ENCODE data around the gene CD302.
"Not testable (repeated sequence)": the region's sequence is repeated elsewhere in the genome, so short reads cannot be mapped to it uniquely, and the experiment has no call there.

The CD302 gene

DNA sequence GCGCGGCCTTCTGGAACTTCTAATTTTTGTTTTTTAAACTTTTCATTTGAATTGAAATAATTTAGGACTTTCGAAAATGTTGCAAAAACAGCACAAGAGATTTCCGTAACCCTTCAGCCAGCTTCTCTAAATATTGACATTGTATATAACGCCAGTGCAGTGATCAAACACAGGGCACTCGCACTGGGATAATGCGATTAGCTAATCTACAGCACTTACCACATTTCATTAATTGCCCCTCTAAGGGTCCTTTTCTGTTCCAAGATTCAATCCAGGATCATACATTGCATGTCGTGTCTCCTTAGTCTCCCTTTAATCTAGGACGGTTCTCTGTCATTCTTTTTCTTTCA lies 343 bp upstream of the CD302 start:
- in situ Hi-C loops (cut with HindIII; ENCODE audit: low pct_ligation_motif_present, low pct_unique_long_range_greater_than_20kb, low sequenced_read_pairs): no loop called here
- DNase-seq: no peak

DNA sequence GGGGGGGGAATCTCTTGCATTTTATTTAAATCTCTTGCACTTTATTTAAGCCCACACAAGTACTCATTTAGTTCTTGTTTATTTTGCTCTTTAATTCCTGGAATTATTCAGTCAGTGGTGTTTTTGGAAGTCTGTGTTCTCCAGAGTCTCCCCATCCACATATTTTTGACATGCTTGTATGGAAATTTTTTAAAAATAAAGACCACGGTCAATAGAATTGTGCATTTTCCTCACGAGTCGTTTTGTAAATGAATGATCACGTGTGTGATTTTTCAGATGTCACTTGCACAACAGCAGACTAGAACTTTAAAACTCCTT lies 824 bp downstream of the CD302 start:
- in situ Hi-C loops (cut with HindIII; ENCODE audit: low pct_ligation_motif_present, low pct_unique_long_range_greater_than_20kb, low sequenced_read_pairs): no loop called here
- DNase-seq: no peak

DNA sequence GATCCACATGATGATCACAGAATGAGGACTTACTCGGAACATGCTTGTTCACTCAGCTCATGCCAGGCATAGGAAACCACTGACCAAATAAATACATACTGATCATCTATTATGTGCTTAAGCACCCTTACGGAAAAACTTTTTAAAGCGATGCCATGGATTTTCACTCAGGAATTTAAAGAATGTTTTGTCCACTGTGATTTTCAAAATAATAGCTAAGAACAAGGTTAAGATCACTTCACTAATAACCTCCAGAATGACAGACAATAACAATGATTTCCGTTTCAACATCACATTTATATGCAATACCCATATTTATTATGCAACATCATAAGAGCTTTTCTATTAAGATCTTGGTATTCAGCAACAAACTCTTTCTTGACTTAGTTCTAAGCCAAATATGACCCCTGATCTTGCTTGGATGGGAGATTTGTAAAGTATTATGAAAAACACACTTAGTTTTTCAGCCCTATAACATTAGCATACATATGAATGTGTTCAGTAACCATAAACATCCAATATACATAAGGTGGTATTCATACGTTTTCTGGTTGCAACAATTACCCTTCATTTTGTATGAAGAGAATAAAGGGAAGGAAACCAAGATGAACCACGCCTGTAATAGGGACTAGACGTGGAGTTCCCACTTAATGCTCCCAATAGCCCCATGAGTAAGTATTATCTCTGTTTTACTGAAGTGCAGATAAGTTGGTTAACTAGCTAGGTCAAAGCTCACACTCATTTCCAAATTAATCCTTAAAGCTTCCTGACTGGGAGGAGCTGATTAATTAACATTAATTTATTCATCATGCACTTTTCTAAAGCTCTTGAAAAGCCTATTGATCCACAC lies 1.9 kb downstream of the CD302 start:
- in situ Hi-C loops (cut with HindIII; ENCODE audit: low pct_ligation_motif_present, low pct_unique_long_range_greater_than_20kb, low sequenced_read_pairs): no loop called here
- DNase-seq: no peak

DNA sequence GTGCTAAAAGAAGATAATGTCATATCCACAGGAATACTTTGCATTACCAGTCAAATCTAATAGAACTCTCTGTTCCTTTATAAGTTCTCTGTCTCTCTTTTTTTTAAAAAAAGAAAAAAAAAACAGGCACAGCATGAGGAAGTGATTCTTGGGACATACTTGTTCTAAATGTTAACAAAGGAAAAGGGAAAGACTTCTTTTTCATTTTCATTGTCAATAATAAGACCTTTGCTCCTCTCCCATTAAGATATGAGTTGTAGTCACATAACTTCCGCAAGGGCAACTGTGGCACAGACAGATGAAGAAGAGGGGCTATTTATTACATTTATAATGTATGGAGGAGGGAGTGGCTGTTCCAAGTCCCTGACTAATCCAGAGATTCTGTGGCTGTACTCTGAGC lies 4.7 kb downstream of the CD302 start:
- in situ Hi-C loops (cut with HindIII; ENCODE audit: low pct_ligation_motif_present, low pct_unique_long_range_greater_than_20kb, low sequenced_read_pairs): no loop called here
- DNase-seq: no peak

DNA sequence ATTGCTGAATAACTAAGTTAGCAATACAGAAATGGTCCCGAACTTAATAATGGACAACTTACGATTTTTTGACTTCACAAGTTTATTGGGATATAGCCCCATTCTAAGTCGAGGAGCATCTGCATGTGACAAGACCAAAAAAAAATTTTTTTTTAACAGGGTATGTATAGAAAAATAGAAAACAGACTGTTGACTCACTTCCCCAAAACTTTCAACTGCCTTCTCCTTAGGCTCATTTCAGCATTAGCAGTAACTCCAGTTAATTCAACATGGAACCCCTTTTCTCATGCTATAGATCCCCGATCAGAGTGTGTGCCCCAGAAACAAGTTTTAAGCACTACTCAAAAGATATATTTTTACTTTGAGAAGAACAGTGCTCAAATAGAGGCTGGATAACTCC lies 5.4 kb downstream of the CD302 start:
- in situ Hi-C loops (cut with HindIII; ENCODE audit: low pct_ligation_motif_present, low pct_unique_long_range_greater_than_20kb, low sequenced_read_pairs): no loop called here
- no peak for DNase-seq

DNA sequence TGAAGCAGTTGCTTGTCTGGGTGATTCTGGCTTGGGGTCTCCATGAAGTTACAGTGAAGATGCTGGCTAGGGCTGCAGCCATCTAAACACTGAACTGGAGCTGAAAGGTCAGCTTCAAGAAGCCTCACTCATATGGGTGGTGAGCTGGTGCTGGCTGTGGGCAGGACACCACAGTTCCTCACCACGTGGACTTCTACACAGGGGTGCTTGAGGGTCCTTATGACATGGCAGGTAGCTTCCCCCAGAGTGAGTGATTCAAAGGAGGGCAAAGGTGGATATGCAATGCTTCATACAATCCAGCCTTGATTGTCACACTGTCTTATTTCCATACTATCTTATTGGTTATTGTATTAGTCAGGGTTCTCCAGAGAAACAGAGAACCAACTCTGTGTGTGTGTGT lies 6.0 kb downstream of the CD302 start:
- in situ Hi-C loops (cut with HindIII; ENCODE audit: low pct_ligation_motif_present, low pct_unique_long_range_greater_than_20kb, low sequenced_read_pairs): no loop called here
- no peak for DNase-seq

DNA sequence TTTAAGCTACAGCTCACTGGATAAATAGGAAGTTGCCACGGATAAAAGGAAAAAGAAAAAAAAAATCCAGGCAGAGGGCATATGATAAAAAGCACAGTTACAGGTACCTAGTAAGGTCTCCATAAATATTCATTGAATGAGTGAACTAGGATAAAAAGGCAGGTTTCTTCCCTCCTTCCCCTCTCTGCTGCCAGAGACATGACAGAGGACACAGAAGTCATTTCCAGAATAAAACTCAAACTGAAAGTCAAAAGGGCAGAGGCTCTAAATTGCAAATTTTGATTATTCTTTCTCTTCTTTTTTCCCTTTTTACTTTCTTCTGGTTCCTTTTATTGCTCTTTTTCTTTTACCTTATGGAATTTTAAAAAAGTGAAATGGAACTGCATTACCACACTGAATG lies 7.7 kb downstream of the CD302 start:
- in situ Hi-C loops (cut with HindIII; ENCODE audit: low pct_ligation_motif_present, low pct_unique_long_range_greater_than_20kb, low sequenced_read_pairs): no loop called here
- no peak for DNase-seq

DNA sequence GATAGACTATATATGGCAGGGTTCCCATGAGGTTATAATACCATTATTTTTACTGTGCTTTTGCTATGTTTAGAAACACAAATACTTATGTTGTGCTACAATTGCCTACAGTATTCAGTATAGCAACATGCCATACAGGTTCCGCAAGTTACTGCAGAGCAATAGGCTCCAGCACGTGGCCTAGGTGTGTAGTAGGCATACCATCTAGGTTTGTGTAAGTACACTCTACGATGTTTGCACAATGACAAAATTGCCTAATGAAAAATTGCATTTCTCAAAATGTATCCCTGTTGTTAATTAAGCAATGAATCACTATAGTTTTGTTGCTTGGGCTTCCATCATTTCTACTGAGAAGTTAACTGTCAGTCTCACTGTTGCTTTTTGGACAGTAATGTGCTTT lies 9.8 kb downstream of the CD302 start:
- no peak for DNase-seq
- in situ Hi-C loops (cut with HindIII; ENCODE audit: low pct_ligation_motif_present, low pct_unique_long_range_greater_than_20kb, low sequenced_read_pairs): no loop called here

DNA sequence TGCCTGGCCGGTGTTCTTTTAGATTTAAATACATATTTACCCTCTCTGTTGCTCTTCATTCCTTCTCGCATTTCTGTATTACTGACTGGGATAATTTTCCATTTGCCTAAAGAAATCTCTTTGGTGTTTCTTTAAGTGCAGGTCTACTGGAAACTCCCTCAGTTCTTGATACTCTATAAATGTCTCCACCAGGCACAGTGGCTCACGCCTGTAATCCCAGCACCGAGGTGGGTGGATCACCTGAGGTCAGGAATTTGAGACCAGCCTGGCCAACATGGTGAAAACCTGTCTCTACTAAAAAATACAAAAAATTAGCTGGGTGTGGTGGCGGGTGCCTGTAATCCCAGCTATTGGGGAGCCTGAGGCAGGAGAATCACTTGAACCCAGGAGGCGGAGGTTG lies 10.4 kb downstream of the CD302 start:
- DNase-seq; in situ Hi-C loops (cut with HindIII; ENCODE audit: low pct_ligation_motif_present, low pct_unique_long_range_greater_than_20kb, low sequenced_read_pairs): not testable (repeated sequence)

DNA sequence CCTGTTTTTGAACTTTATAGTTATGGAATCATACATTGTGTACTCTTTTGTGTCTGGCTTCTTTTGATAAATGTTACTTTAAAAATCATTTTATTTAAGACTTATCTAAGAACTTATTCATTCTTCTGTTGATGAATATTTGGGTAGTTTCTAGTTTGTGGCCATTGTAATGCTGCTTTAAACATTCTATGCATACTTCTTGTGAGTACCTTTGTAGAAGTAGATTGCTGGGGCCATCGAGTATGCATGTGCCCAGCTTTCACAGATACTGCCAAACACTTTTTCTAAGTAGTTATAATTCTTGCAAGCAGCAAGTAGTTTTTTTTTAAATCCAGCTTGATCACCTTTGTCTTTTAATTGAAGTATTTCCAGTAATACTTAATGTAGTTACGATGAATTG lies 11.1 kb downstream of the CD302 start:
- no peak for DNase-seq
- in situ Hi-C loops (cut with HindIII; ENCODE audit: low pct_ligation_motif_present, low pct_unique_long_range_greater_than_20kb, low sequenced_read_pairs): no loop called here

DNA sequence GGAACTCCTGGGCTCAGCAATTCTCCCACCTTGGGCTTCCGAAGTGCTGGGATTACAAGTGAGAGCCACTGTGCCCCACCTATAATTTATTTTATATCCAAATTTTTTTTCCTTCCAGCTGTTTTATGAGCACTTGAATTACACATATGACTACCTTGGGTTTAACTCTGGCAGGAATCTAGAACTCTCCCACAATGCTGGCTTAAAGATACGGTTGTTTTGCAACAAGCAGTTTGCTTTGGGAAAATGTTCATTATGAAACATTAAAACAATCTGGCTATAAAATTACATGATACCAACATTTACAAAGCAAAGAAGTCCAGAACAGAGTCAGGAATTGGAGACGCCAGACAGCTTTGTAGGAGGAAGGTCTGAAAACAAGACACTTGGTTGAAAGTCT lies 12.8 kb downstream of the CD302 start:
- in situ Hi-C loops (cut with HindIII; ENCODE audit: low pct_ligation_motif_present, low pct_unique_long_range_greater_than_20kb, low sequenced_read_pairs): no loop called here
- no peak for DNase-seq

DNA sequence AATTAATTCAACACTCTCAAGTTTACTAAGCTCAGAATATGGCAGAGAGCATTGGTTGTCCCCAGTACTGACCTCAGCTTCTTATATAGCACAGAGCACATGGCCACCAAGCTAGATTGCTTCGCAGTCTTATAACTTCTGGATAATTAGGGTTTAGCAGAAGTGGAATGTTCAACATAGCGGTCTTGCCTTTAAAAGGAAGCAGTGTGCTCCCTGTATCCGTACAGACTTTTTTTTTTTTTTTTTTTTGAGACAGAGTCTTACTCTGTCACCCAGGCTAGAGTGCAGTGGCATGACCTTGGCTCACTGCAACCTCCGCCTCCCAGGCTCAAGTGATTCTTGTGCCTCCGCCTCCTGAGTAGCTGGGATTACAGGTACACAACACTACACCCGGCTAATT lies 13.3 kb downstream of the CD302 start:
- DNase-seq; in situ Hi-C loops (cut with HindIII; ENCODE audit: low pct_ligation_motif_present, low pct_unique_long_range_greater_than_20kb, low sequenced_read_pairs): not testable (repeated sequence)

DNA sequence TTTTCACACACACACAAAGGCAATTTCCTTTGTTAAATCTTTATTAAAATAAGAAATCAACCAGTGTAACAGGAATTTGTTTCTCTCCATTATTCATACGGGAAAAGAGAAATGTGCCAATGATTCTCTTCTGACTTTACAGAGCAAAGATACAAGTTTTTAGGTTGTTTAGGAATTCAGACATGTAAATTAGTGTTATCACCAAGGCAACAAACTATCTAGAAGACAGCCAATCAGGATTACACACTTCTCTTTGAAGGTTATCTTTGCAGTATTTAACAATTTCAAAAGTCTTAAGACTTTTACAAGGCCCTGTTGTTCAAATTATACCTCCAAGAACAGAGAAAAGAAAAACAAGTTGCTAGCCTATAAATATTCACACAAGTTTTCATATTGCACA lies 14.5 kb downstream of the CD302 start:
- DNase-seq: no peak
- in situ Hi-C loops (cut with HindIII; ENCODE audit: low pct_ligation_motif_present, low pct_unique_long_range_greater_than_20kb, low sequenced_read_pairs): no loop called here

DNA sequence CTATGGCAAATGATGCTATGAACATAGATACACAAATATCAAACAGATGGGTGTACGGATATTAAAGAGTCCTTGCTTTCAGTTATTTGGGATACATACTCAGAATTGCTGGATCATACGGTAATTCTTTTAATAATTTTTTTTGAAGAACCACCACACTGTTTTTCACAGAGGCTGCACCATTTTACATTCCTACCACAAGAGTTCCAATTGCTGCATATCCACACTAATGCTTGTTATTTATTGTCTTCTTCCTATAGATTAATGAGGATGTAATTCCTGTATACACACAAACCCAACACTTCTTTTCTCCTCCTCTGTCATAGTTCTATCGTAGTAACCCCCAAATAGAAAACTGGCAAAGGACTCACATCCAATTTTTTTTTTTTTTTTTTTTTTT lies 21.7 kb downstream of the CD302 start:
- in situ Hi-C loops (cut with HindIII; ENCODE audit: low pct_ligation_motif_present, low pct_unique_long_range_greater_than_20kb, low sequenced_read_pairs): no loop called here
- no peak for DNase-seq

DNA sequence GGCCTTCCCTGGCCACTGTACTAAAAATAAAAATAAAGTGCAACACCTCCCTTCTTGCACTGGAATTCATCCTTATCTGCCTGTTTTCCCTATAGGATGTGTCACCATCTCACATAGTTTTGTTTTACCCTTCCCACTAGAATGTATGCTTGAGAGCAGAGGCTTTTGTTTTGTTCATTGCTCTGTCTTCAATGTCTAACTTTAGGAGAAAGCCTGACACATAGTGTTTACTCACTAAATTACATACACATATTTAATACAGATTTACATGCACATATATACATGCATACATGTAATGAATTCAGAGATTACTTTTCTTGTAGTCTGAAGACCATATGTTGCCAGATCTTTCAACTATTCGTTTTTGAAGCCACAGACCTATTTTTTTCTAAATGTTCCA lies 23.0 kb downstream of the CD302 start:
- DNase-seq: no peak
- in situ Hi-C loops (cut with HindIII; ENCODE audit: low pct_ligation_motif_present, low pct_unique_long_range_greater_than_20kb, low sequenced_read_pairs): no loop called here

DNA sequence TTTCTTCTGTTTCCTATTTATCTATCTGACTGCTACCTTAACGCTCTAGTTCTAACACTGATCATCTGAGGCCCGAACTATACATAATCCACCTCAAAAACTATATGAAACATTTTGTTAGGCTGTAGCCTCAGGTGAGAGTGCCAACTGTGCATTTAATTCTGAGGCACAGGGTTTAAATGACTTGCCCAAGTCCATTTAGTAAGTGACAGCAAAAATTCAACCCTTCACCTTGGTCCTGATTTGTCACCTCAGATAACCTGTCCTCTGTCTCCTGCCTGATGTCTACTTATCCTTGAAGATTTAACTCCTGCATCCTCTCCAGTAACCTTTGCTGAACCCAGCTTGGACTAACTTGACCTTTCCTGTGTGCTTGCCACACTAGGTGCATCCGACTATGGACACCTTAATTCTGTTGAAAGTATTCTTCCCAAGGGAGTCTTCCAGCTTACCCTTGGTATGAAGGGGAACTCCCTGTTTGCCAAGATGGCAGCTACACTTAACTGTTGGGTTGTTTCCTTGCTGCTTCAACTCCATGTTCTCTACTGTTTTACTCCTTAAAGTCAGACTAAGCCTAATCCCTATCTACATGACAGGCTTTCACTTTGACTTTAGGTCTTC lies 23.5 kb downstream of the CD302 start:
- no peak for DNase-seq
- in situ Hi-C loops (cut with HindIII; ENCODE audit: low pct_ligation_motif_present, low pct_unique_long_range_greater_than_20kb, low sequenced_read_pairs): no loop called here

DNA sequence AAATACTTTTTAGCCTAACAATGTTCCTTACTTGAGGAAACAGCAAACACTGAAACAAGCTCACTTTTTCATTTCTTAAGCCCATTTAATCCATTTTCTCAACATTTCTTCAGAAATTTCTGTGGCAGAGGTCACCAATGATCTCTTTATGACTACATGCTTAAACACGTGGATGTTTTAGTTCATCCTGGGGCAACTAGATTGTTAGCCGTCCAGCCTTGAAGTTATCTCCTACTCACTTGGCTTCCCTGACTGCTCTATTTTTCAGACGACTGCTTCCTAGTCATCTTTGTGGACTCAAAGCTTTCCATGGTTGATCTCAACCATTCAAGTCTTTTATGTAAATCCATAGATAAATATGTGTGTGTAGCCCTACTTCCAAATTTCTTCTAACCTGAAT lies 24.1 kb downstream of the CD302 start:
- no peak for DNase-seq
- in situ Hi-C loops (cut with HindIII; ENCODE audit: low pct_ligation_motif_present, low pct_unique_long_range_greater_than_20kb, low sequenced_read_pairs): no loop called here

DNA sequence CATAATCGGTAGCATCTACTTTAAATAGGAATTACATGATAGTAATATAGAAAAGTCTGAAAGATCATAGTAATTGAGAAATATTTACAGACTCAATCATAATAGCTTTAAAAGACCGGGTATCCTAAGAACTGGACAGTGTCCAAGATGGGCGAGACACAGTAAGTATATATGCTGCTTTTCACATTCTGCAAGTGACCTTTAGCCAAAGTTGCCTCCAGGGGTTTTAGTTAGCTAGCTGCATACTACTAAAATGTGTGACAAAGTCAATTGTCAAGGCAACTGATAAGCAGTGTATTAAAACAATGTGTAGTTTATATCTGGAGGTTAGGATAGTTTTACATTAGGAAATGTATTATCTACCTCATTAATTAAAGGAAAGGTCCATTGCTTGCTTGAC lies 24.6 kb downstream of the CD302 start:
- in situ Hi-C loops (cut with HindIII; ENCODE audit: low pct_ligation_motif_present, low pct_unique_long_range_greater_than_20kb, low sequenced_read_pairs): no loop called here
- DNase-seq: no peak

DNA sequence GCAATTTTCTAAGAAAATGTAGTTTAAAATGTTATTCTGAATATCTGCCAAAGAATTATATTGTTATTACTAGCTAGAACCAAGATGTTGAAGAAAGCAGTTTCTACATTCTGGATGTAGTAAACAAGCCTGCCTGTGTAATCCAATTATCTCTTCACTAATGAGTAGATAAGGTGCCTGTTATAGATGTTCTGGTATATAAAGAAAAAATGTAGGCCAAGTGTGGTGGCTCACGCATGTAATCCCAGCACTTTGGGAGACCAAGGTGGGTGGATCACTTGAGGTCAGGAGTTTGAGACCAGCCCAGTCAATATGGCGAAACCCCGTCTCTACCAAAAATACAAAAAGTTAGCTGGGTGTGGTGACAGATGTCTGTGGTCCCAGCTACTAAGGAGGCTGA lies 28.9 kb downstream of the CD302 start:
- in situ Hi-C loops (cut with HindIII; ENCODE audit: low pct_ligation_motif_present, low pct_unique_long_range_greater_than_20kb, low sequenced_read_pairs): no loop called here
- DNase-seq: no peak

DNA sequence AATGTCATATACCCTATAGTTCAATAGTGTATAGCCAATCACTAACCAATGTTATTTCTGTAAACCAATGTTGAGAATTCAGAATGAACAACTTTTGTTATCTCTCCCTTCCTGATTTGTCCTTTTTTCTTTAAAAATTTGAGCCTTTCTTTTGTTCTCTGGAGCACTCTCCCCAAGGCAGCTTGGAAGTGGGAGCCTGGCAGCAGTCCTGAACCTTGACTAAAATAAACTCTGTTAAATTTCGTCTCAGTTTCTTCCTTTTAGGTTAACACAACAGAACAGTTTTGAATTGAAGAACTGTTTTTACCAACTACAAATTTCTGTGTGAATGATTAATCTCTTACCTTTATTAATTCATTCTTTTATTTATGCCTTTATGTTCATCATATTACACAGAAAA lies 35.9 kb downstream of the CD302 start:
- in situ Hi-C loops (cut with HindIII; ENCODE audit: low pct_ligation_motif_present, low pct_unique_long_range_greater_than_20kb, low sequenced_read_pairs): no loop called here
- DNase-seq: no peak

DNA sequence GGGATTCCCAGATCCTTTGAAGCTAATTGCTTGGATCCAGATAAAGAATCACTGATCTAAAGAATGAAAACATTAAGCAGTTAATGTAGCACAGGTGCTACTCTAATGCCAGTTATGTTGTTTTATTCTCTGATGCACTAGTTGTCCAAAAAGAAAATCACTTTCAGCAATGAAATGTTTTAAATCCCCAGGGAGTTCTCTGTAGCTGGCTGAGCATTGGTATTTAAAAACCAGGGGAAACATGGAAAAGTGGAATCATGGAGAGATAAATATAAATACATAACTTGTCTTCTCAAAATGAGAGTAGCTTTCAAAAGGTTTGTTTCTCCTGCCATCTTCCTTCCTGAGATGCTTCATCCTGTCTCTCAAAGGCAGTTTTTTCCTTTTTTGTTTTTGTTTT lies 37.7 kb downstream of the CD302 start:
- in situ Hi-C loops (cut with HindIII; ENCODE audit: low pct_ligation_motif_present, low pct_unique_long_range_greater_than_20kb, low sequenced_read_pairs): no loop called here
- DNase-seq: no peak

Measured in ACHN (cell line).